GM12874 (cell line): ENCODE results near the gene TNFAIP8L3.

Experiments used
- TF ChIP-seq, protein P1 (sequence below): IDR thresholded peaks from 2 replicates; pipeline ENCODE4 v1.5.1; 2011; ENCODE audit warnings: low read depth, mild to moderate bottlenecking, control low read depth, low read length, moderate library complexity; ENCODE audit not compliant: insufficient read depth

The TNFAIP8L3 gene

DNA sequence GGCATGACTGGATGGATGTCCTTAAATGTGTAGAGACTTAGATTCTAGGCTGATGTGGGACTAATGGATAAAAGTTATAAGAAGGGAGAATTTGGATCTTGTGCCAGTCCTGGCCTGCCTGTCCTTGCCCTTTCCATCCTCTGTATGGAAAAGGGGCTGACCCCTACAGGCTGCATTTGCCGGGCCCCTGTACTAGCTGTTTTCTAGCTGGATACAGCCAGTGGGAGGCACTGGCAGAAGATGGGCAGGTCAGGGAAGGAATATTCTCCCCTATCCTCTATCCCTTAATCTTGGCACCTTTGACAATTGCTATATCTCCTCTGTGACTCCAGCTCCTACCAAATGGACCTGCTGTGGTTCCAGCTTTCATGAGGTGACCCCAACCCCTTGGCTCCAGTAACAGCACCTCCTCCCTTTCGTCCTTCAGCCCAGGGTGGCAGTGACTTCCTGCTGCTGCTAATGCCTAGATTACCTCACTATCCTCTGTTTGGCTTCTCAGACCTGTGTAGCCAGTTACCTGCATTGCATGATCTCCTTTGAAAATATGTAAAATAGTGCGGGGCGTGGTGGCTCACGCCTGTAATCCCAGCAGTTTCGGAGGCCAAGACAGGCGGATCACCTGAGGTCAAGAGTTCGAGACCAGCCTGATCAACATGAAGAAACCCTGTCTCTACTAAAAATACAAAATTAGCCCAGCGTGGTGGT, 6.2 kb upstream of the TNFAIP8L3 start:
- TF ChIP-seq, protein P1, sequence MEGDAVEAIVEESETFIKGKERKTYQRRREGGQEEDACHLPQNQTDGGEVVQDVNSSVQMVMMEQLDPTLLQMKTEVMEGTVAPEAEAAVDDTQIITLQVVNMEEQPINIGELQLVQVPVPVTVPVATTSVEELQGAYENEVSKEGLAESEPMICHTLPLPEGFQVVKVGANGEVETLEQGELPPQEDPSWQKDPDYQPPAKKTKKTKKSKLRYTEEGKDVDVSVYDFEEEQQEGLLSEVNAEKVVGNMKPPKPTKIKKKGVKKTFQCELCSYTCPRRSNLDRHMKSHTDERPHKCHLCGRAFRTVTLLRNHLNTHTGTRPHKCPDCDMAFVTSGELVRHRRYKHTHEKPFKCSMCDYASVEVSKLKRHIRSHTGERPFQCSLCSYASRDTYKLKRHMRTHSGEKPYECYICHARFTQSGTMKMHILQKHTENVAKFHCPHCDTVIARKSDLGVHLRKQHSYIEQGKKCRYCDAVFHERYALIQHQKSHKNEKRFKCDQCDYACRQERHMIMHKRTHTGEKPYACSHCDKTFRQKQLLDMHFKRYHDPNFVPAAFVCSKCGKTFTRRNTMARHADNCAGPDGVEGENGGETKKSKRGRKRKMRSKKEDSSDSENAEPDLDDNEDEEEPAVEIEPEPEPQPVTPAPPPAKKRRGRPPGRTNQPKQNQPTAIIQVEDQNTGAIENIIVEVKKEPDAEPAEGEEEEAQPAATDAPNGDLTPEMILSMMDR, result no peak

GRCh38 chr15:51099185-51099584, 4.5 kb upstream of the TNFAIP8L3 start:
- TF ChIP-seq, protein P1, result no peak

GRCh38 chr15:51098331-51098619, 3.6 kb upstream of the TNFAIP8L3 start:
- TF ChIP-seq, protein P1, result no peak

- TF ChIP-seq, protein P1, result no peak
Observed at GRCh38 chr15:51097553-51098330, 3.0 kb upstream of the TNFAIP8L3 start.

DNA sequence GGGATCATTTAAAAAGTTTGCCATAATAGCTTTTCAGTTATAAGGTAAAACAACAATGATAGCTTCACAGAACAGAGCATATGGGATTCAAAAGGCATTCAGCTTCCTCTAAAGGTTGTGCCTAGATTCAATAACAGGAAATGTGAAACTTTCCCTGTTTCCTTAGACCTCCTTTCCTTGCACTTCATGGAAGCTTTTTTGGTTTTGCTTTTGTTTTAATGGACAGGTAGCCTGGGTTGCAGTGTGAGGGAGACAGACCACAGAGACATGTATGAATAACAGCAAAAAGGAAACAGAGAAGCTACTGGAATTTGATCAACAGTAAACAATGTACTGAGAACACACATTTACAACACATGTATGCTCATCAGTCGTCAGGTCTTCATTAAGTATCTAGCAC, 2.3 kb upstream of the TNFAIP8L3 start:
- TF ChIP-seq, protein P1, result no peak

GRCh38 chr15:51095681-51096331, 1.1 kb upstream of the TNFAIP8L3 start:
- TF ChIP-seq, protein P1, result no peak

- TF ChIP-seq, protein P1, result no peak
Observed at GRCh38 chr15:51093839-51094605, 684 bp downstream of the TNFAIP8L3 start.
